Liver (tissue), 9 donors: ENCODE results near the gene RPH3AL. TPM values are rescaled to one million over a fixed set of nuclear protein-coding genes. Genes with fewer than 3 reads are reported as not detected.

Experiments
- DNase-seq: peaks from one replicate; pipeline ENCODE4 v3.0.0-alpha.2; 2017; ENCODE audit warnings: low spot score
- H3K27ac ChIP-seq, 2 donors: one replicate each; pipeline ENCODE4 v1.7.0; 2013; ENCODE audit warnings: inconsistent platforms in 2 of 2, low read length in 2 of 2, control low read depth in 1 of 2, low read depth in 1 of 2, mild to moderate bottlenecking in 1 of 2
- H3K27me3 ChIP-seq, 4 donors: one replicate each; pipeline versions ENCODE4 v1.6.1 to v1.7.0; 2013; ENCODE audit warnings: low read length in 3 of 4, inconsistent platforms in 1 of 4, mild to moderate bottlenecking in 1 of 4, moderate library complexity in 1 of 4; ENCODE audit not compliant: control insufficient read depth in 4 of 4, insufficient read depth in 4 of 4
- H3K36me3 ChIP-seq, 4 donors: one replicate each; pipeline versions ENCODE4 v1.6.1 to v1.7.0; 2013; ENCODE audit warnings: low read length in 3 of 4, mild to moderate bottlenecking in 3 of 4, low read depth in 1 of 4, moderate library complexity in 1 of 4; ENCODE audit not compliant: control insufficient read depth in 4 of 4, insufficient read depth in 3 of 4
- H3K4me1 ChIP-seq, 4 donors: one replicate each; pipeline versions ENCODE4 v1.6.1 to v1.7.0; 2013; ENCODE audit warnings: low read length in 3 of 4, mild to moderate bottlenecking in 3 of 4, moderate library complexity in 1 of 4; ENCODE audit not compliant: control insufficient read depth in 4 of 4, insufficient read depth in 4 of 4
- H3K4me3 ChIP-seq, 3 donors: one replicate each; pipeline versions ENCODE4 v1.6.1 to v1.7.0; 2013; ENCODE audit warnings: low read length in 3 of 3, control low read depth in 1 of 3, low read depth in 1 of 3, mild to moderate bottlenecking in 1 of 3
- H3K9ac ChIP-seq, 2 donors: one replicate each; pipeline ENCODE4 v1.7.0; 2013; ENCODE audit warnings: low read length in 2 of 2, mild to moderate bottlenecking in 2 of 2, moderate library complexity in 2 of 2, control low read depth in 1 of 2, low read depth in 1 of 2
- H3K9me3 ChIP-seq, 4 donors: one replicate each; pipeline versions ENCODE4 v1.6.1 to v1.7.0; 2013; ENCODE audit warnings: low read length in 3 of 4; ENCODE audit not compliant: control insufficient read depth in 4 of 4
- EGR1 ChIP-seq, 2 donors: IDR thresholded peaks; 2 replicates each; pipeline ENCODE4 v1.6.1; 2016 to 2018; ENCODE audit warnings: antibody characterized with exemption in 2 of 2, low read depth in 2 of 2
- HNF4G ChIP-seq: IDR thresholded peaks from 2 replicates; pipeline ENCODE4 v1.6.1; 2016; ENCODE audit warnings: antibody characterized with exemption
- JUND ChIP-seq, 2 donors: IDR thresholded peaks; 2 replicates each; pipeline ENCODE4 v1.6.1; 2016; ENCODE audit warnings: antibody characterized with exemption in 2 of 2
- RAD21 ChIP-seq, 2 donors: IDR thresholded peaks; 2 replicates each; pipeline ENCODE4 v1.6.1; 2016; ENCODE audit warnings: antibody characterized with exemption in 2 of 2, mild to moderate bottlenecking in 2 of 2
- RXRA ChIP-seq, 2 donors: IDR thresholded peaks; 2 replicates each; pipeline ENCODE4 v1.6.1; 2017 to 2018; ENCODE audit warnings: antibody characterized with exemption in 2 of 2, mild to moderate bottlenecking in 1 of 2
- SP1 ChIP-seq: IDR thresholded peaks from 2 replicates; pipeline ENCODE4 v1.6.1; 2018; ENCODE audit warnings: antibody characterized with exemption, mild to moderate bottlenecking
- YY1 ChIP-seq: IDR thresholded peaks from 2 replicates; pipeline ENCODE4 v1.6.1; 2016; ENCODE audit warnings: antibody characterized with exemption, mild to moderate bottlenecking
- WGBS: extraction: QIAGEN DNeasy Blood & Tissue Kit; methylation state at CpG from one replicate; pipeline ENCODE4 v1.1.7; 2013; 5-methylcytosine and 5-hydroxymethylcytosine counted together
- polyA plus RNA-seq, 2 donors: library from polyadenylated mRNA; stranded (reverse) in 1 of 2; unstranded in 1 of 2; fragments of 200-250 nt in 1 of 2; fragments of >200 nt in 1 of 2; fragmentation: Nextera tagmentation in 1 of 2; extraction: Ambion mirVana in 1 of 2; gene quantifications; one replicate each; pipeline versions ENCODE4 v1.2.1 to v1.2.3, GENCODE V29; 2013 to 2015
- total RNA-seq, 2 donors: library from RNA; depleted of rRNA; stranded (reverse); fragments of >200 nt; gene quantifications; one replicate each; pipeline ENCODE4 v1.2.3, GENCODE V29; 2014
- TF ChIP-seq, protein P1 (sequence below): IDR thresholded peaks from 2 replicates; pipeline ENCODE4 v1.6.1; 2016; ENCODE audit warnings: antibody characterized with exemption, mild to moderate bottlenecking
- TF ChIP-seq, protein P2 (sequence below): IDR thresholded peaks from 2 replicates; pipeline ENCODE4 v1.6.1; 2016; ENCODE audit warnings: antibody characterized with exemption
- TF ChIP-seq, protein P3 (sequence below): fragments of 150-350 bp; IDR thresholded peaks from 2 replicates; pipeline ENCODE4 v1.5.1; 2017; ENCODE audit warnings: improper control_type of control experiment, low read depth, low read length; ENCODE audit not compliant: missing input control
- TF ChIP-seq, protein P4 (sequence below): IDR thresholded peaks from 2 replicates; pipeline ENCODE4 v1.6.1; 2016; ENCODE audit warnings: antibody characterized with exemption
- donor health status: healthy.
- donor health status: healthy.
- donor health status: healthy.
- donor health status: healthy.
- donor health status: healthy.

RPH3AL gene
- total and polyA plus RNA-seq, 4 donors: 8.5 to 52.5 (median 13.9) TPM

DNA sequence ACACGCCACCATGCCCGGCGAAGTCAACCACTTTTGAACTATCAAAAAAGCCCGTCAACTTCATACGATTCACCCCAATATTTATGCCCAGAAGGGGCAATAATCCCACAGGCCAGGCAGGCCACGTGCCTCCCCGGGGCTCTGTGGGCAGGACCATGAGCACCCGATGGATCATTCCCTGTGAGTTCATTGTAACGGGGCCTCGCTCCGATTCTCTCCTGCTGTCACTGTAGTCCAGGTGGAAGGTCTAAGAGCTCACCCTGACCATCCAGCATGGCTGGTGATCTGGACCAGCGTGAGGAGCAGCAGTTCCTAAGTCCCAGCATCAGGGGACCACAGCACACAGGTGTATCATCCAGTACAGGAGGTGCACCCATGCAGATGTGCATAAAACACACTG lies 93.7 kb downstream of the RPH3AL start (continued):
- TF ChIP-seq, protein P1, sequence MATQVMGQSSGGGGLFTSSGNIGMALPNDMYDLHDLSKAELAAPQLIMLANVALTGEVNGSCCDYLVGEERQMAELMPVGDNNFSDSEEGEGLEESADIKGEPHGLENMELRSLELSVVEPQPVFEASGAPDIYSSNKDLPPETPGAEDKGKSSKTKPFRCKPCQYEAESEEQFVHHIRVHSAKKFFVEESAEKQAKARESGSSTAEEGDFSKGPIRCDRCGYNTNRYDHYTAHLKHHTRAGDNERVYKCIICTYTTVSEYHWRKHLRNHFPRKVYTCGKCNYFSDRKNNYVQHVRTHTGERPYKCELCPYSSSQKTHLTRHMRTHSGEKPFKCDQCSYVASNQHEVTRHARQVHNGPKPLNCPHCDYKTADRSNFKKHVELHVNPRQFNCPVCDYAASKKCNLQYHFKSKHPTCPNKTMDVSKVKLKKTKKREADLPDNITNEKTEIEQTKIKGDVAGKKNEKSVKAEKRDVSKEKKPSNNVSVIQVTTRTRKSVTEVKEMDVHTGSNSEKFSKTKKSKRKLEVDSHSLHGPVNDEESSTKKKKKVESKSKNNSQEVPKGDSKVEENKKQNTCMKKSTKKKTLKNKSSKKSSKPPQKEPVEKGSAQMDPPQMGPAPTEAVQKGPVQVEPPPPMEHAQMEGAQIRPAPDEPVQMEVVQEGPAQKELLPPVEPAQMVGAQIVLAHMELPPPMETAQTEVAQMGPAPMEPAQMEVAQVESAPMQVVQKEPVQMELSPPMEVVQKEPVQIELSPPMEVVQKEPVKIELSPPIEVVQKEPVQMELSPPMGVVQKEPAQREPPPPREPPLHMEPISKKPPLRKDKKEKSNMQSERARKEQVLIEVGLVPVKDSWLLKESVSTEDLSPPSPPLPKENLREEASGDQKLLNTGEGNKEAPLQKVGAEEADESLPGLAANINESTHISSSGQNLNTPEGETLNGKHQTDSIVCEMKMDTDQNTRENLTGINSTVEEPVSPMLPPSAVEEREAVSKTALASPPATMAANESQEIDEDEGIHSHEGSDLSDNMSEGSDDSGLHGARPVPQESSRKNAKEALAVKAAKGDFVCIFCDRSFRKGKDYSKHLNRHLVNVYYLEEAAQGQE: no peak
- TF ChIP-seq, protein P2, sequence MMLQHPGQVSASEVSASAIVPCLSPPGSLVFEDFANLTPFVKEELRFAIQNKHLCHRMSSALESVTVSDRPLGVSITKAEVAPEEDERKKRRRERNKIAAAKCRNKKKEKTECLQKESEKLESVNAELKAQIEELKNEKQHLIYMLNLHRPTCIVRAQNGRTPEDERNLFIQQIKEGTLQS: no peak
- no peak for TF ChIP-seq EGR1 (IDR thresholded peaks at IDR 0.05; ENCODE audit: low read depth in 2 of 2)

DNA sequence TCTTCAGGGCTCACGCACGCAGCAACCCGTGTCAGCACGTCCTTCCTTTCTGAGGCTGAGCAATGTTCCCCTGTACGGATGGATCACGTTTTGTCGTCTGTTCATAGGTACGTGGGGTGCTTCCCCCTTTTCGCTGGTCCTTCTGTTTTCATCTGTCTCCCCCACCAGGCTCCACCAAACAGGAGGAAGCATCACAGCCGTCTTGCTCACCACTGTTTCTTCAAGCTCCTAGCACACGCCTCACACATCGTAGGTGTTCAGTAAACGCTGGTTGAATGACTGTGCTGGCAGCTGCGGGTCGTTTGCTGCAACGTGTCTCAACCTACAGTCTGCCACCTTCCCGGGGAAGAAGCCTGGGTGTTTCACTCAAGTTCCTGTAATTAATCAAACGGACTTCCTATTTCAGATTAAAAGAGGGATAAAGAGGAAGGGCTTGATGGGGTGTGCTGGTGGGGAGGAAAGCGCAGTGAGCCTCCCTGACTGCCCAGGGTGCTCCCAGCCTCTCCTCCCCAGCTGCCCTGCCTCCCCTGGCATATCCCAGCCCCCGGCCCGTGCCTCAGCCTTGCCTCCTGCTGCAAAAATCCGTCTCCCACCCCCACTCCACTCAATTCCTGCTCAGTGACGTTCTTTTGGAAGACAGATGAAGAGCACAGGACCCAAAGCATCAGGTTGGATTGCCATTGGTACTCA lies 94.4 kb downstream of the RPH3AL start:
- TF ChIP-seq, protein P3, sequence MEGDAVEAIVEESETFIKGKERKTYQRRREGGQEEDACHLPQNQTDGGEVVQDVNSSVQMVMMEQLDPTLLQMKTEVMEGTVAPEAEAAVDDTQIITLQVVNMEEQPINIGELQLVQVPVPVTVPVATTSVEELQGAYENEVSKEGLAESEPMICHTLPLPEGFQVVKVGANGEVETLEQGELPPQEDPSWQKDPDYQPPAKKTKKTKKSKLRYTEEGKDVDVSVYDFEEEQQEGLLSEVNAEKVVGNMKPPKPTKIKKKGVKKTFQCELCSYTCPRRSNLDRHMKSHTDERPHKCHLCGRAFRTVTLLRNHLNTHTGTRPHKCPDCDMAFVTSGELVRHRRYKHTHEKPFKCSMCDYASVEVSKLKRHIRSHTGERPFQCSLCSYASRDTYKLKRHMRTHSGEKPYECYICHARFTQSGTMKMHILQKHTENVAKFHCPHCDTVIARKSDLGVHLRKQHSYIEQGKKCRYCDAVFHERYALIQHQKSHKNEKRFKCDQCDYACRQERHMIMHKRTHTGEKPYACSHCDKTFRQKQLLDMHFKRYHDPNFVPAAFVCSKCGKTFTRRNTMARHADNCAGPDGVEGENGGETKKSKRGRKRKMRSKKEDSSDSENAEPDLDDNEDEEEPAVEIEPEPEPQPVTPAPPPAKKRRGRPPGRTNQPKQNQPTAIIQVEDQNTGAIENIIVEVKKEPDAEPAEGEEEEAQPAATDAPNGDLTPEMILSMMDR: no peak
- TF ChIP-seq RXRA (IDR thresholded peaks at IDR 0.05) (no peak), JUND (IDR thresholded peaks at IDR 0.05) (no peak), HNF4G (no peak), YY1 (no peak), SP1 (no peak), RAD21 (IDR thresholded peaks at IDR 0.05) (no peak)
- TF ChIP-seq, protein P1: no peak
- TF ChIP-seq, protein P4, sequence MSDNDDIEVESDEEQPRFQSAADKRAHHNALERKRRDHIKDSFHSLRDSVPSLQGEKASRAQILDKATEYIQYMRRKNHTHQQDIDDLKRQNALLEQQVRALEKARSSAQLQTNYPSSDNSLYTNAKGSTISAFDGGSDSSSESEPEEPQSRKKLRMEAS: no peak
- Histone ChIP-seq H3K27me3 (no peaks in the 10 kb centered on the region), H3K36me3 (peaks cover 0 to 2% (median 0%) of the 10 kb centered on the region in 4 donors), H3K4me3 (no peak overlapping the region), H3K27ac (no peak overlapping the region), H3K9ac (no peak overlapping the region), H3K9me3 (no peaks in the 10 kb centered on the region), H3K4me1 (no peaks in the 10 kb centered on the region)
- DNase-seq: no peak
- 79% methylated on average over 23 of the region's 23 CpGs for WGBS
